Measurements from ENCODE around the gene PITPNM1.

DNA sequence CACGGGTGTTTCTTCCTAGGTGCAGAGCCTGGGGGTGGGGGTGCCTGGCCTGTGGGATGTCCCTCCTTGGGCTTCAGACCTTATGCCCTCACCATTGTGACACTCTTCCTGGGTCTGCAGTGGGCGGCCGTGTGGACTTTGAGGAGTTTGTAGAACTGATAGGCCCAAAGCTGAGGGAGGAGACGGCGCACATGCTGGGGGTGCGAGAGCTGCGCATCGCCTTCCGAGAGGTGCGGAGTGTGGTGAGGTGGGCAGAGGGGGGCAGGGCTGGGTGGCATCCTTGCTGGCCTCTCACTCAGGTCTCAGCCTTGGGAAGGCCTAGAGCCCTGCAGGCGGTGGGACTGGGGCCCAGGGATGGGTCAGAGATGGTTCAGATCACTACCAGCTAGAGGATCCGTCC, 47.7 kb downstream of the PITPNM1 start:
- TF ChIP-seq CTCF (IDR thresholded peaks at IDR 0.05) (no peak), POLR2A (IDR thresholded peaks at IDR 0.05) (no peak)
